Measurements from ENCODE around the gene UVRAG.

DNA sequence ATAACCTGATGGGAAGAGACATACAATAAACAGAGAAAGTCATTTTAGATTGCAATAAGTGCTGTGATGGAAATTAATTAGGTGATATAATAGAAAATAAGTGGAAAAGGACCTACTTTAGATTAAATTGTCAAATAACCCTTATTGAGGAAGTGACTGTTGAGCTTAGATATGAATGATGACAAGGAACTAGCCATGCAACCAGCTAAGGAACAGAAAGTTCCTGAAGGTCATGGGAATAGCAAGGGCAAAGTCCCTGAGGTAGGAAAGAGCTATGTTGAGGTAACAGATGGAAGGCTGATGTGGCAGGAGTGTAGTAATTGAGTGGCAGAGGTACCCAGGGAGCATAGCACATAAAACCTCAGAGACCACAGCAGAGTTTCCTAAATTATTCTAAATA, 256.1 kb downstream of the UVRAG start:
- TF ChIP-seq, protein P1, sequence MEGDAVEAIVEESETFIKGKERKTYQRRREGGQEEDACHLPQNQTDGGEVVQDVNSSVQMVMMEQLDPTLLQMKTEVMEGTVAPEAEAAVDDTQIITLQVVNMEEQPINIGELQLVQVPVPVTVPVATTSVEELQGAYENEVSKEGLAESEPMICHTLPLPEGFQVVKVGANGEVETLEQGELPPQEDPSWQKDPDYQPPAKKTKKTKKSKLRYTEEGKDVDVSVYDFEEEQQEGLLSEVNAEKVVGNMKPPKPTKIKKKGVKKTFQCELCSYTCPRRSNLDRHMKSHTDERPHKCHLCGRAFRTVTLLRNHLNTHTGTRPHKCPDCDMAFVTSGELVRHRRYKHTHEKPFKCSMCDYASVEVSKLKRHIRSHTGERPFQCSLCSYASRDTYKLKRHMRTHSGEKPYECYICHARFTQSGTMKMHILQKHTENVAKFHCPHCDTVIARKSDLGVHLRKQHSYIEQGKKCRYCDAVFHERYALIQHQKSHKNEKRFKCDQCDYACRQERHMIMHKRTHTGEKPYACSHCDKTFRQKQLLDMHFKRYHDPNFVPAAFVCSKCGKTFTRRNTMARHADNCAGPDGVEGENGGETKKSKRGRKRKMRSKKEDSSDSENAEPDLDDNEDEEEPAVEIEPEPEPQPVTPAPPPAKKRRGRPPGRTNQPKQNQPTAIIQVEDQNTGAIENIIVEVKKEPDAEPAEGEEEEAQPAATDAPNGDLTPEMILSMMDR (IDR thresholded peaks at IDR 0.05; ENCODE audit: low read length) = no peak
- TF ChIP-seq EZH2 (IDR thresholded peaks at IDR 0.05; ENCODE audit: borderline replicate concordance, low read length) = no peak

All from OCI-LY1 (cell line).